HG02970 (cell line): ENCODE results near the gene PLPP4.

ENCODE experiments used
- ATAC-seq: cut with Tn5 transposase; IDR thresholded peaks from one replicate; pipeline ENCODE4 v1.9.1; 2021; ENCODE audit warnings: mild to moderate bottlenecking, moderate library complexity, moderate number of reproducible peaks; ENCODE audit not compliant: unreplicated experiment, low FRiP score

PLPP4 gene

DNA sequence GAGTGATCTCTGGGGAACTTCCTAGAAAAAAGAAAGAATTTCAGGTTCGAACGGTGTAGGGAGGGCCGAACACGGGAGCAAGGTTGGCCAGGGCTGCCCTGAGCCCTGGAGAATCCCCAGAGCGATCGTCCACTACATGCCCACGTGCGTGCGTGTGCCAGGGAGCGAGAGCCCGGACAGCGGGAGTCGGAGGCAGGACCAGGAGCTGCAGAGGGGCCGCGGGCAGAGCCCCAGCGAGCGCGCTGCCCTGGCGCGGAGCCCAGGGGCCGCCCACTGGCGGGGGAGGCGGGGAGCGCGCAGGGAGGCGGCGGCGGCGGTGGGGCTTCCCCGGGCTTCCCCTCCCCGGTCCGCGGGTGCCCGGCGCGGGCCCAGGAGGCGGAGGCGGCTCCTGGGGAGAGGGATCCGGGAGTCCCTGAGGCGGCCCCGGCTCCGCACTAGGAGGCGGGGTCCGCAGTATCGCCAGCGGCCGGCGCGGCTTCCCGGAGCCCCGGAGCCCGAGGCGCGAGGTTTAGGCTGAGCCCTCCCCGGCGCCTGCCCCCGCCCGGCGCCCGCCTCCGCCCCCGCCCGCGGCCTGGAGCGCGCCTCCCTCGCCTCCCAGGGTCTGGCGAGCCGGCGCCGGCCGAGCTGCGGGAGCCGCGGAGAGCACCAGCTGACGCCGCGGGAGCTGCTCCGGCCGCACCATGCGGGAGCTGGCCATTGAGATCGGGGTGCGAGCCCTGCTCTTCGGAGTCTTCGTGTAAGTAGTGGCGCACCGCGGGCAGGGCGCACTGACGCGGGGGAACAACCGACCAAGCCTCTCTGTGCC lies at the start of gene PLPP4:
Gene PLPP4, plus strand, starts transcription at position 602 of the 805 bp plus-strand sequence. Its CDS starts 79 bp downstream, at position 681.
- no peak for ATAC-seq

- no peak for ATAC-seq
These were observed 47.2 kb upstream of the PLPP4 start for GRCh38 chr10:120409816-120410215.

- no peak for ATAC-seq
These were observed 42.1 kb upstream of the PLPP4 start for GRCh38 chr10:120414946-120415345.

- no peak for ATAC-seq
These were observed 41.2 kb upstream of the PLPP4 start for GRCh38 chr10:120415709-120416330.

GRCh38 chr10:120420421-120420820 lies 36.6 kb upstream of the PLPP4 start:
- ATAC-seq, result no peak

GRCh38 chr10:120421250-120421649 lies 35.8 kb upstream of the PLPP4 start:
- ATAC-seq, result no peak

DNA sequence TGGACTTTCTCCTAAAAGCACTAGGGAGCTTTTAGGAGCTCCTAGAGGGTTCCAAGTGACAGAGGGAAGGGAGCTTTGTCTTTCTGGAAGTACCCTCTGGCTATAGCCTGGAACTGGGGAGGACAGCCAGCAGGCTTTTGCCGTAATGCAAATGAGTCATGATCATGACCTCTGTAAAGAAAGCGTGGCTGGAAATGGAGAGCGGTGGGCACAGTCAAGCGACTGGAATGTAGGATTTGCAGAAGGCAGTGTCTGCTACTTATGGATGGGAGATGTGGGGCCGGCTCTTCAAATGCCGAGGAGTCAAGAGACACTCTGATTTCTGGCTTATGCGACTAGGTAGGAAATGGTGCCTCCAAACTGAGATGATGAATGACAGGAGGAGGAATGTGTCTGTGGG lies 34.6 kb upstream of the PLPP4 start:
- no peak for ATAC-seq

DNA sequence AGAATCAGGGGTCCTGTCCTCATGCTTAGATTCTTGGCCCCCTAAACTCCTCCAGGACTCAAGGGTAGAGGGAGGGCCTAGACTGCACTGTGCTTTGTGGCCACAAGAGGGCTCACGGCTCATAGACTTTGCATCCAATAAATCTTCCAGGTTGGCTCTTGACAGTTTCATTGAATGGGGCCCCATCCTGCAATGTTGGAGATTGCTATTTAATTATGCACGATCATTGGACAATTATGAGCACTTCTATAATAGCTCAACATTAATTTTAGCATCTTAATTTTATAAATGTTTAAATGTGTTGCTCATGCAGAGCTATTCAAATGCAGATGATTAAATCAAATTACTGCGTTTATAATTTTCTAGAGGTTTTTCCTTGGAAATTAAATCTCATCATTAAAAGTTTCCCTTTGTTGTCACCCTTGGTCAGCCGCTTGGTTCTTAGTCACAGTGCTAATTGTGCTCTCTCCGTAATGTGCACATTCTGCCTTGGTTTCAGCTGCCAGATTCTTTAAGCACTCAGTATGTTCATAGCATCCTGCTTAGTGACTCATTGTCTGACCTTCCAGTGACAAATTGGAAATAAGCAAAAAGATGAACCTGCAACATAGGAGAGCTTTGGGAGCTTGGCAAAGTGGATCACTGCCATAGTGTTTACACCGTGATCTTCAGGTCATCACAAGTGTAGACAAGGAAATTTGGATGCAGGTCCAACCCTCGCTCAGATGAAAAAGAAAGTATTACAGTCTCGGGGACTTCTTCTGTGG lies 33.4 kb upstream of the PLPP4 start:
- peak; percentile 57 for ATAC-seq

GRCh38 chr10:120424198-120424464 lies 32.9 kb upstream of the PLPP4 start:
- ATAC-seq, result no peak

- ATAC-seq, result no peak
These were observed 30.7 kb upstream of the PLPP4 start for GRCh38 chr10:120426306-120426705.

- ATAC-seq, result no peak
These were observed 28.3 kb upstream of the PLPP4 start for GRCh38 chr10:120428754-120429153.

- ATAC-seq, result no peak
These were observed 27.6 kb upstream of the PLPP4 start for GRCh38 chr10:120429395-120429794.

GRCh38 chr10:120431251-120431651 lies 25.8 kb upstream of the PLPP4 start:
- ATAC-seq, result no peak

DNA sequence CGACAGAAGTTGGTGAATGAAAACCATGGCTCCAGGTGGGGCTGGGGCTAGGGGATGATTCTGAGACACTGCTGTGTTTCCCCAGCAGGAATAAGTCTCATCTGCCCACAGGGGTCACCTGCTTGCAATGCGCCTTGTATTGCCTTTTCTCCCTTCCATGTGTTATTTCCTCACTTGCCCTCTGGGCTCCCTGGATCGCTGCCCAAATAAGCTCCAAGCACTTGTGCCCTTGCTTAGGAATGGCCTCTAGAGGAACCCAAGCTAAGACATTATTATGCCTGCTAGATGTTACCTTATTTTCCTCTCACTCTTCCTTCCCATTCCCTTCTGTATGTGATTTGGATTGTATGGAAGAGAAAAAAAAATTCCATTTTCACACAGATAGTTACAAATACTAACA lies 24.8 kb upstream of the PLPP4 start:
- ATAC-seq, result no peak

DNA sequence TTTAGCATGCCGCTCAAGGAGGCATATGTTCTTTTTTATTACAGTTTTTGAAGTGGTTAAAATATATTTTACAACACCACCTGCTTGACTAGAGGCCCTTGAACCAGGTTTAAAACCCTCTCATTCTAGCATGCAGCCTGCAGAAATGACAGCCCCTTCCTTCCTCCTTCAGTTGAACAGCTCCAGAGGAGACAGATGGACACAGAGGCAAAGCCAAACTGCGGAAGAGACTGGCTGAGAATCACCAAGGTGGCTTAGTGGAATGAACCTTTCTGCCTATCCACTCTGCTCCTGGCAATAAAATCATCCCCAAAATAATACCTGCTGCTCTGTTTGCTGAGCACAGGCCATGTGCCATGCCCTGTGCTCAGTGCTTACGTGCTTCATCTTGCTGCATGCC lies 23.9 kb upstream of the PLPP4 start:
- no peak for ATAC-seq

DNA sequence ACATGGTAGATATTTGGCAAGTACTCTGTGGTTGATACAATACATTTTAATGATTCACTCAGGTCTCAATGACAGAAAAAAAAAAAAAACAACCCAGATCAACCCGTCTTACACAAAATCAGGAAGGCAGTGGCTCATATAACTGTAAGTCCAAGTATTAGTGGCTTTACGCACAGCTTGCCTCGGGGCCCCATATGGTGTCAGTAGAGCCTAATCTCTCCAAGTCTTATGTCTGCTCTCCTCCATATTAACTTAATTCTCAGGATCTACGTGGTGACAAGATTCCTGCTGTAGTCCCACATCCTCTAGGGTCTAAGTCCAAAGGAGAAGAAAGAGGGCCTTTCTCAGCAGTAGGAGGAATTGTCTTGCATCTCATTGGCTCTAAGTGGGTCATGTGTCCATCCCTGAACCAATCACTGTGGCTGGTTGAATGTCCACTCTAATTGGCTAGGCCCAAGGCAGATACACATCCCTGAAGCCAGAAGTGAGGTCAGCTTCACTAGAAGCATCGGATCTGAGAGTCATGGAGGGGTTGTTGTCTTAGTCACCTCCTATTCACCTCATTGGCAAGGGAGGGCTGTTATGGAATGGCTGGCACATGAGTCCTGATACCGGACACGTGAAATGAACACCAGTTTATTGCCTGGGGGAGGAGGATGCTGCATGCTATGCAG lies 20.5 kb upstream of the PLPP4 start:
- ATAC-seq, result no peak

GRCh38 chr10:120437541-120437940 lies 19.5 kb upstream of the PLPP4 start:
- ATAC-seq, result no peak

GRCh38 chr10:120451968-120452367 lies 5.1 kb upstream of the PLPP4 start:
- ATAC-seq, result no peak

GRCh38 chr10:120453319-120453718 lies 3.7 kb upstream of the PLPP4 start:
- ATAC-seq, result no peak

DNA sequence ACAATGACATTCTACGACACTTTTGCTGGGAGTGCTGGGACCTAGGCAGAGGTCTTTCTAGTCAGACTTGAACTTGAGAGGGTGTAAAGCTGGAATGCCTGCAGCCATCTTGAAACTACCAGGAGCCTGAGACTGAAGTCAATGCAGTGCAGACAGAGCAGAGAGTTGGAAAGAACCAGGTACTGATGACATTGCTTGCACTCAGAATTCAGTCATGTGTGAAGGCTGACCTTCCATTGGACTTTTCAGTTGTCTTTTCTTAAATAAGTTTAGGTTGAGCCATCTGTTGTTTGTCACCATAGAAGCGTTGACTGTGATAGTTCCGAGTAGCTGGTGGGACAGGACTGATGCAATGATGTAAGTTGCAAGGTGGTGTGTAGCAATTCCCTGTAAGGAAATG lies 3.1 kb upstream of the PLPP4 start:
- no peak for ATAC-seq

DNA sequence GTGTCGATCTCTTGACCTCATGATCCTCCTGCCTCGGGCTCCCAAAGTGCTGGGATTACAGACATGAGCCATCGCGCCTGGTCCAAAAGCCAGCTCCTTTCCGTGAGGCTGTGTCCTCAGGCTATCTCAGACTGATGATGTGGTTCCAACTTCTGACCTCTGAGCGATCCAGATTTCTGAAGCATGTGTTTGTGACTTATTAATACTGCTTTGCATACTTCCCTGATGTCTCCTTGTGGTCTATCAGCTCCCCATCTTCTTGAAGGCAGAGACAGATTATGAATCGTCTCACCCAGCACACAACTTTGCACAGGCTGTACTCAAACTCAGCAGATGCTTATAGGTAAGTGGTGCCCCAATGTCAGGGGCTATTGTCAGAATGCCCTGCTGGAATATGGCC lies 2.0 kb upstream of the PLPP4 start:
- no peak for ATAC-seq
